Stomach (tissue), 9 donors: ENCODE results near the gene PRKN. TPM values are rescaled to one million over a fixed set of nuclear protein-coding genes. Genes with fewer than 3 reads are reported as not detected.

Experiments
- DNase-seq, 2 donors: peaks; one replicate each; pipeline versions ENCODE4 v3.0.0 to v3.0.0-alpha.2; 2013 to 2019
- H3K27ac ChIP-seq, 5 donors: fragments of 200-600 bp in 4 of 5; sonication (generic) in 4 of 5; one replicate each; pipeline ENCODE4 v1.5.1; 2013 to 2019; ENCODE audit warnings: mild to moderate bottlenecking in 1 of 5, moderate library complexity in 1 of 5
- H3K27me3 ChIP-seq, 3 donors: fragments of 200-600 bp; sonication (generic); one replicate each; pipeline ENCODE4 v1.5.1; 2017 to 2019; ENCODE audit warnings: mixed run types in 1 of 3
- H3K36me3 ChIP-seq, 4 donors: fragments of 200-600 bp; sonication (generic); 1 replicate in 3 of 4; 2 replicates in 1 of 4; pipeline ENCODE4 v1.5.1; 2016 to 2019
- H3K4me1 ChIP-seq, 4 donors: fragments of 200-600 bp; sonication (generic); one replicate each; pipeline ENCODE4 v1.5.1; 2016 to 2019
- H3K4me3 ChIP-seq, 4 donors: fragments of 200-600 bp; sonication (generic) in 3 of 4; one replicate each; pipeline ENCODE4 v1.5.1; 2016 to 2019; ENCODE audit warnings: mild to moderate bottlenecking in 1 of 4
- H3K9me3 ChIP-seq, 4 donors: fragments of 200-600 bp; sonication (generic); one replicate each; pipeline ENCODE4 v1.5.1; 2016 to 2019
- EP300 ChIP-seq: sonication (generic); formaldehyde crosslinking; IDR thresholded peaks from one replicate; pipeline ENCODE4 v1.6.1; 2017; ENCODE audit warnings: antibody characterized with exemption
- POLR2A ChIP-seq, 4 donors: fragments of 450-650 bp; IDR thresholded peaks; one replicate each; pipeline ENCODE4 v1.6.1; 2016; ENCODE audit warnings: antibody characterized with exemption in 4 of 4, control low read depth in 2 of 4, mild to moderate bottlenecking in 1 of 4, moderate library complexity in 1 of 4
- POLR2AphosphoS5 ChIP-seq, 3 donors: sonication (generic); formaldehyde crosslinking; IDR thresholded peaks; one replicate each; pipeline ENCODE4 v1.6.1; 2016; ENCODE audit warnings: antibody characterized with exemption in 3 of 3
- WGBS, 5 donors: extraction: QIAGEN DNeasy Blood & Tissue Kit in 3 of 5; methylation state at CpG; one replicate each; pipeline versions ENCODE4 v1.1.5 to v1.1.7; 2013 to 2018; 5-methylcytosine and 5-hydroxymethylcytosine counted together
- intact Hi-C: fragments of 100-400 bp; cut with DNase I; formaldehyde crosslinking; loops from one replicate; pipeline ENCODE4 v1.15.1; 2023; ENCODE audit warnings: low total_unique reads
- polyA plus RNA-seq, 3 donors: library from polyadenylated mRNA; stranded (reverse); fragments of 200-250 nt; gene quantifications; one replicate each; pipeline ENCODE4 v1.2.3, GENCODE V29; 2013
- total RNA-seq, 5 donors: library from RNA; depleted of rRNA; stranded (reverse); fragments of >200 nt; gene quantifications; one replicate each; pipeline versions ENCODE4 v1.1.0 to v1.2.3, GENCODE V29; 2014 to 2016
- TF ChIP-seq, protein P1 (sequence below), 7 experiments: fragments of 450-650 bp in 4 of 7; fragments of 200-600 bp in 3 of 7; sonication (generic) in 3 of 7; IDR thresholded peaks; one replicate each; pipeline ENCODE4 v1.5.1; 2016 to 2019; ENCODE audit warnings: antibody characterized with exemption in 7 of 7, control low read depth in 2 of 7, mild to moderate bottlenecking in 1 of 7
- donor health status: healthy with polysubstance abuse.
- donor health status: Bipolar disorder and iron deficiency.
- donor health status: healthy.

Gene PRKN
- total and polyA plus RNA-seq, 8 donors, result 0.68 to 19.8 (median 9.5) TPM

DNA sequence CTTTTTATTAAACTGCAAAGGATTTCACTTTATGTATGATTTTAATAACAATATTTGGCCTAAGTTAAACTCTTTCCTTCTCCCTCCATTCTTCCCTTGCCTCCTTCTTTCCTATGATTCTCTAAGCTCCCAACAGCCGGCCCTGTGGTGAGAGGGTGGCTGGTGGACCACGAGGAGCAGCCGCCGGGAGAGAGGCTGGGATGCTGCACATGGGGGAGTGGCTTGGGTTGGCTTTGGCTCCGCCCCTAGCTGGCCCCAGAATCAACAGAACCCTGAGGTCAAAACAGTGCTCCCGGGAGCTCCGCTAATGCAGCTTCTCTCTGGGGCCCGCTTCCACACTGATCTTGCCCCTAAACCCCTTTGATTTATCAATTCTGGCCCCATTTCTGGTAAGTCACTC, 1063.9 kb downstream of the PRKN start:
- Histone ChIP-seq H3K27me3 (no peaks in the 10 kb centered on the region), H3K4me1 (no peaks in the 10 kb centered on the region), H3K36me3 (no peaks in the 10 kb centered on the region), H3K27ac (no peak overlapping the region), H3K4me3 (no peak overlapping the region), H3K9me3 (peaks cover 0 to 8% (median 3%) of the 10 kb centered on the region in 4 donors)
- DNase-seq, result no peak
- intact Hi-C loops, result no loop called here
- TF ChIP-seq POLR2AphosphoS5 (IDR thresholded peaks at IDR 0.05) (no peak), EP300 (no peak), POLR2A (IDR thresholded peaks at IDR 0.05) (no peak)
- TF ChIP-seq, protein P1, sequence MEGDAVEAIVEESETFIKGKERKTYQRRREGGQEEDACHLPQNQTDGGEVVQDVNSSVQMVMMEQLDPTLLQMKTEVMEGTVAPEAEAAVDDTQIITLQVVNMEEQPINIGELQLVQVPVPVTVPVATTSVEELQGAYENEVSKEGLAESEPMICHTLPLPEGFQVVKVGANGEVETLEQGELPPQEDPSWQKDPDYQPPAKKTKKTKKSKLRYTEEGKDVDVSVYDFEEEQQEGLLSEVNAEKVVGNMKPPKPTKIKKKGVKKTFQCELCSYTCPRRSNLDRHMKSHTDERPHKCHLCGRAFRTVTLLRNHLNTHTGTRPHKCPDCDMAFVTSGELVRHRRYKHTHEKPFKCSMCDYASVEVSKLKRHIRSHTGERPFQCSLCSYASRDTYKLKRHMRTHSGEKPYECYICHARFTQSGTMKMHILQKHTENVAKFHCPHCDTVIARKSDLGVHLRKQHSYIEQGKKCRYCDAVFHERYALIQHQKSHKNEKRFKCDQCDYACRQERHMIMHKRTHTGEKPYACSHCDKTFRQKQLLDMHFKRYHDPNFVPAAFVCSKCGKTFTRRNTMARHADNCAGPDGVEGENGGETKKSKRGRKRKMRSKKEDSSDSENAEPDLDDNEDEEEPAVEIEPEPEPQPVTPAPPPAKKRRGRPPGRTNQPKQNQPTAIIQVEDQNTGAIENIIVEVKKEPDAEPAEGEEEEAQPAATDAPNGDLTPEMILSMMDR (IDR thresholded peaks at IDR 0.05), result no peak
- 91 to 95% (median 94%) methylated on average over 8 of the region's 8 CpGs for whole genome bisulfite sequencing, 5 donors

- DNase-seq, result no peak
- no peak overlapping the region for H3K4me3 ChIP-seq
- H3K27ac ChIP-seq, result no peak overlapping the region
- no peaks in the 10 kb centered on the region for H3K36me3 ChIP-seq
- WGBS, 5 donors, result 87 to 91% (median 89%) methylated on average over 10 of the region's 10 CpGs
- TF ChIP-seq, protein P1 (IDR thresholded peaks at IDR 0.05), result no peak
- no peak for TF ChIP-seq POLR2AphosphoS5 (IDR thresholded peaks at IDR 0.05)
- TF ChIP-seq EP300, result no peak
- TF ChIP-seq POLR2A (IDR thresholded peaks at IDR 0.05), result no peak
- H3K9me3 ChIP-seq, result peaks cover 0 to 8% (median 3%) of the 10 kb centered on the region in 4 donors
- no peaks in the 10 kb centered on the region for H3K27me3 ChIP-seq
- intact Hi-C loops, result no loop called here
- no peaks in the 10 kb centered on the region for H3K4me1 ChIP-seq
Measured at GRCh38 chr6:161660666-161661571, 1066.6 kb downstream of the PRKN start.

GRCh38 chr6:161658211-161658610, 1069.4 kb downstream of the PRKN start:
- Histone ChIP-seq H3K4me1 (no peaks in the 10 kb centered on the region), H3K27ac (no peak overlapping the region), H3K9me3 (no peaks in the 10 kb centered on the region), H3K36me3 (no peaks in the 10 kb centered on the region), H3K27me3 (no peaks in the 10 kb centered on the region), H3K4me3 (no peak overlapping the region)
- intact Hi-C loops, result no loop called here
- DNase-seq, result no peak
- 73 to 82% (median 81%) methylated on average over 4 of the region's 4 CpGs for WGBS, 5 donors
- TF ChIP-seq EP300 (no peak), POLR2AphosphoS5 (IDR thresholded peaks at IDR 0.05) (no peak), POLR2A (IDR thresholded peaks at IDR 0.05) (no peak)
- TF ChIP-seq, protein P1 (IDR thresholded peaks at IDR 0.05), result no peak

DNA sequence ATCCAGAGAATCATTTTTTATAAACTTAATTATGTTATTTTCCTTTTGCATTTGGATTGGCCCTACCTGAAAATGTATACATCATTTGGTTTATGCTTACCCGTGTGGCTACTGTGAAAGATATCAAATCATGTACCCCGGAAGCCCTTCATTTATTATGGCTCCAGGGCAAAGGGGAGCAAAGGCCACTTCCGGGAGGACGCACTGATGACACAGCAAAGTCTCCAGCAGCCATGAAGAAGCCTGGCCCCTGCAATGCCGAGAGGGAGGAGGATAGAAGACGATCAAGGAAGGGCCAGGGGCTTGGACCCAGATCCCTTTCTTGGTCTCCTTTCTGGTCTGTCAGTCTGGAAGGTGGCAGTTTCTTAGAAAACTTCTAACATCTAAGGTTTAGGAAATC, 1073.4 kb downstream of the PRKN start:
- WGBS, 5 donors, result 77 to 89% (median 84%) methylated on average over 6 of the region's 6 CpGs
- no peak for DNase-seq
- Histone ChIP-seq H3K36me3 (no peaks in the 10 kb centered on the region), H3K4me1 (no peaks in the 10 kb centered on the region), H3K27me3 (no peaks in the 10 kb centered on the region), H3K4me3 (no peak overlapping the region), H3K9me3 (peaks cover 0 to 9% (median 4%) of the 10 kb centered on the region in 4 donors), H3K27ac (no peak overlapping the region)
- no peak for TF ChIP-seq POLR2AphosphoS5 (IDR thresholded peaks at IDR 0.05)
- TF ChIP-seq, protein P1 (IDR thresholded peaks at IDR 0.05), result no peak
- intact Hi-C loops, result no loop called here
